K562 (cell line): ENCODE results near the gene FN3KRP. TPM values are rescaled to one million over a fixed set of nuclear protein-coding genes. Genes with fewer than 3 reads are reported as not detected.

Source experiments
- ATAC-seq: fragments of 200-7000 bp; cut with Tn5 transposase; 3 replicates; pipeline ENCODE4 v1.9.1; 2020; ENCODE audit warnings: moderate library complexity
- BruUV-seq: library from RNA; stranded (reverse); fragments of 400-500 nt; replicated peaks from 2 replicates; lab custom pipeline; 2021; lab: Mats Ljungman, UMichigan
- CTCF ChIA-PET: fragments of 300-600 bp; formaldehyde crosslinking; extraction: SDS; loops from one replicate; lab custom pipeline; 2021; ENCODE audit warnings: low intra/inter-chr PET ratio; lab: Yijun Ruan, JAX
- POLR2A ChIA-PET: fragments of 300-600, 350-650 bp; sonication (Branson Sonifier 250); formaldehyde crosslinking; extraction: SDS; loops from one replicate; lab custom pipeline; 2021; ENCODE audit warnings: antibody characterized with exemption, inconsistent platforms; lab: Yijun Ruan, JAX
- DNase-seq, 4 experiments: peaks; one replicate each; pipeline versions ENCODE4 v3.0.0 to v3.0.0-alpha.2; 2011 to 2018; ENCODE audit warnings: low spot score in 3 of 4, mixed read lengths in 3 of 4; ENCODE audit errors: extremely low read depth in 1 of 4
- FAIRE-seq: peaks from 2 replicates; lab custom pipeline; 2011; peaks lifted over from hg19 to GRCh38; lab: Jason Lieb, UNC
- H2AFZ ChIP-seq: 2 replicates; pipeline ENCODE4 v1.6.0; 2011; ENCODE audit warnings: low read depth, low read length, control low read depth, inconsistent platforms
- H3K27ac ChIP-seq: fragments of 200-600 bp; 3 replicates; pipeline ENCODE4 v1.8.0; 2011; ENCODE audit warnings: low read depth, mild to moderate bottlenecking, control low read depth, inconsistent platforms, low read length, moderate library complexity, mixed read lengths; ENCODE audit errors: extremely low read depth
- H3K27me3 ChIP-seq, 2 experiments: fragments of 300-600 bp in 1 of 2; 2 replicates in 1 of 2; 3 replicates in 1 of 2; pipeline versions ENCODE4 v1.6.0 to v1.8.0; 2011; ENCODE audit warnings: inconsistent platforms in 2 of 2, low read length in 2 of 2, mild to moderate bottlenecking in 1 of 2, mixed read lengths in 1 of 2, moderate library complexity in 1 of 2; ENCODE audit not compliant: control insufficient read depth in 2 of 2, insufficient read depth in 2 of 2
- H3K36me3 ChIP-seq: fragments of 300-600 bp; 3 replicates; pipeline ENCODE4 v1.8.0; 2011; ENCODE audit warnings: mild to moderate bottlenecking, low read length, inconsistent platforms; ENCODE audit not compliant: control insufficient read depth, insufficient read depth
- H3K4me1 ChIP-seq, 2 experiments: fragments of 200-600 bp in 1 of 2; replicated peaks in 1 of 2; 2 replicates in 1 of 2; 3 replicates in 1 of 2; pipeline versions ENCODE4 v1.5.1 to v1.8.0; 2011; ENCODE audit warnings: inconsistent platforms in 2 of 2, low read length in 2 of 2, mild to moderate bottlenecking in 1 of 2, mixed read lengths in 1 of 2, moderate library complexity in 1 of 2; ENCODE audit not compliant: control insufficient read depth in 2 of 2, insufficient read depth in 2 of 2
- H3K4me2 ChIP-seq: 2 replicates; pipeline ENCODE4 v1.6.1; 2011; ENCODE audit warnings: low read length, control low read depth, inconsistent platforms, mixed read lengths; ENCODE audit not compliant: insufficient read depth
- H3K4me3 ChIP-seq: fragments of 200-600 bp; sonication (generic), shearing (Covaris generic); 2 replicates; pipeline ENCODE4 v1.5.1; 2016; ENCODE audit warnings: control low read depth, inconsistent platforms
- H3K79me2 ChIP-seq: fragments of 200-600 bp; 3 replicates; pipeline ENCODE4 v1.8.0; 2011; ENCODE audit warnings: low read length, inconsistent platforms; ENCODE audit not compliant: control insufficient read depth, insufficient read depth
- H3K9ac ChIP-seq, 2 experiments: 2 replicates each; pipeline versions ENCODE4 v1.6.0 to v1.6.1; 2011; ENCODE audit warnings: low read depth in 2 of 2, low read length in 2 of 2, control low read depth in 1 of 2, inconsistent platforms in 1 of 2, mild to moderate bottlenecking in 1 of 2, mixed read lengths in 1 of 2; ENCODE audit not compliant: insufficient read depth in 1 of 2
- H3K9me1 ChIP-seq: one replicate; pipeline ENCODE4 v1.6.0; 2011; ENCODE audit warnings: inconsistent platforms, mild to moderate bottlenecking, low read length, moderate library complexity; ENCODE audit not compliant: control insufficient read depth, insufficient read depth
- H3K9me3 ChIP-seq: replicated peaks from 2 replicates; pipeline ENCODE4 v1.5.1; 2011; ENCODE audit warnings: low read depth, low read length, inconsistent platforms; ENCODE audit not compliant: control insufficient read depth, insufficient read depth
- H4K20me1 ChIP-seq: replicated peaks from 2 replicates; pipeline ENCODE4 v1.6.1; 2011; ENCODE audit warnings: low read length, inconsistent platforms, mixed read lengths; ENCODE audit not compliant: control insufficient read depth, insufficient read depth
- NBN ChIP-seq: fragments of 450-650 bp; IDR thresholded peaks from 2 replicates; pipeline ENCODE4 v1.6.1; 2016; ENCODE audit warnings: low read depth, mild to moderate bottlenecking
- PHB ChIP-seq: fragments of 250-450 bp; sonication (Bioruptor Pico); IDR thresholded peaks from 2 replicates; pipeline ENCODE4 v1.5.0; 2021
- PRPF4 ChIP-seq: fragments of 200-400 bp; formaldehyde crosslinking; IDR thresholded peaks from one replicate; pipeline ENCODE4 v1.6.1; 2017; ENCODE audit warnings: low read length, low read depth, mild to moderate bottlenecking; ENCODE audit not compliant: insufficient read depth, poor library complexity, severe bottlenecking
- RCOR1 ChIP-seq, 2 experiments: IDR thresholded peaks; 2 replicates each; pipeline ENCODE4 v1.6.1; 2012; ENCODE audit warnings: low read depth in 2 of 2, low read length in 2 of 2, borderline replicate concordance in 1 of 2, improper control_type of control experiment in 1 of 2
- ZNF407 ChIP-seq: fragments of 450-650 bp; IDR thresholded peaks from 2 replicates; pipeline ENCODE4 v1.6.1; 2016; ENCODE audit warnings: low read depth
- ZNF707 ChIP-seq: fragments of 250-450 bp; sonication (Bioruptor Pico); conservative IDR thresholded peaks from 2 replicates; pipeline ENCODE4 v1.8.0; 2022; ENCODE audit warnings: inconsistent platforms, mild to moderate bottlenecking, moderate library complexity
- WGBS: fragments of 100-300 bp; shearing (Covaris generic); methylation state at CpG from one replicate; pipeline ENCODE4 v1.1.6; 2016; ENCODE audit warnings: low coverage, mixed read lengths; ENCODE audit not compliant: insufficient coverage; ENCODE audit errors: missing lambda C conversion rate; 5-methylcytosine and 5-hydroxymethylcytosine counted together
- in situ Hi-C: fragments of 300-500 bp; cut with MboI; formaldehyde crosslinking; loops from 4 replicates; pipeline ENCODE4 v1.15.0; 2018; ENCODE audit warnings: inconsistent platforms, mixed read lengths
- intact Hi-C: fragments of 100-400 bp; cut with micrococcal nuclease; formaldehyde crosslinking; loops from 2 replicates; pipeline ENCODE4 v1.14.2; 2022
- polyA plus RNA-seq, 8 experiments: library from polyadenylated mRNA; depleted of rRNA in 4 of 8; stranded (reverse) in 5 of 8; unstranded in 3 of 8; fragments of >200 nt; fragmentation: Nextera tagmentation in 2 of 8; fragmentation: Illumina TruSeq in 1 of 8; extraction: Ambion mirVana in 2 of 8; extraction: Trizol in 1 of 8; gene quantifications; 2 replicates each; pipeline versions ENCODE4 v1.2.1 to v1.2.3, GENCODE V29; 2011 to 2014; ENCODE audit warnings: inconsistent platforms in 1 of 8, missing spikeins in 1 of 8
- total RNA-seq, 7 experiments: library from RNA; depleted of rRNA in 6 of 7; stranded (reverse); fragments of >200 nt in 6 of 7; fragmentation: Illumina TruSeq in 2 of 7; extraction: Trizol in 2 of 7; gene quantifications; 2 replicates each; pipeline versions ENCODE4 v1.2.1 to v1.2.3, GENCODE V29; 2011 to 2021; ENCODE audit warnings: low replicate concordance in 1 of 7
- TF ChIP-seq, protein P1 (sequence below): fragments of 450-650 bp; IDR thresholded peaks from 2 replicates; pipeline ENCODE4 v1.6.1; 2018; ENCODE audit not compliant: partially characterized antibody

Gene FN3KRP
- total and polyA plus RNA-seq, 9 of the 15 experiments (the other 6 are each of a cell fraction or from before 2014, with no cell fraction given) = 2.0 to 32.1 (median 24.9) TPM

DNA sequence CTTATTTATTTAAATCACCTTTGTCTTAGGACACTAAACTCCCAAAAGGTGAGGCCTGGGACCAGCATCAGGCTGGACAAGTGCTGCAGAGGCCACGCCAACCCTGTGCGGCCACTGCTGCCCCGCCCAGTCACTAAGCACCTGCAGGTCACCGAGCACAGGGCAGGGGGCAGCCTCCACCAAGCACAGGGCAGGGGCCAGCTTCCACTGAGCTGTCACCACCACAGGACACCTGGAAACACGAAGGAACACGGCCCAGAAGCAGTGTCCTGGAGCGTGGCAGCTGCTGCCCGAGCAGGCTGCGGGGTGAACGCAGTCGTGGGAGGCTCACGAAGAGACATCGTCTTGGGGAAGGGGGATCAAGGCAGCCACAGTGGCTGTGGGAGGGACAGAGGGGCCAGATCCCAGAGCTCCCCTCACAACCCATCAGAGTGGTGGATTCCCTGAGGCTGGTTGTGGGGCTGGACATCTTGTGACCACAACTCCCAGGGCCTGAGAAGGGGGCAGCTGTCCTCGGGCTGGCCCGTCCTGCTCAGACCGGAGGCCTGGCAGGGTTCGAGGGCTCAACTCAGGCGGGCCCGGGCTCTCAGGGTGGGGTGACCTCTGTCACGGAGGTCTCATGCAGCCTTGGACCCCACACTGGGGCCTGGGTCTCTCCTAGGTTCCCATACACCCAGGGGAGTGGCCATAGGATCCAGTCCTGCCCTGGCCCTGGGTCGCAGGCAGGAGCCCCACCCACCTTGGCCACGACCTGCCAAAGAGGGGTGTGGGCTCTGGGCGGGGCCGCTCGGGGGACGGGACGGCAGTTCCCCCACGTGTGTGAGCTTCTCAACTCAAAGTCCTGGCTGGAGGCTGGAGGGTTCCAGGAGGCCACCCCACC, 36.7 kb upstream of the FN3KRP start:
- ATAC-seq = peak; percentile 86
- Histone ChIP-seq H2AFZ (no peak overlapping the region), H3K9me1 (no peaks in the 10 kb centered on the region), H3K27me3 (peaks cover 4 to 26% of the 10 kb centered on the region in 2 experiments; a peak in 3 of 5 replicates), H3K9ac (peak overlapping the region in 1 of 2 experiments; percentile 58; a peak in 1 of 4 replicates), H3K36me3 (no peaks in the 10 kb centered on the region), H3K4me1 (peaks cover 0 to 21% of the 10 kb centered on the region in 2 experiments; a peak in 2 of 5 replicates), H3K9me3 (peaks cover 13% of the 10 kb centered on the region), H3K4me3 (no peak overlapping the region), H3K4me2 (no peak overlapping the region), H3K79me2 (no peaks in the 10 kb centered on the region), H3K27ac (no peak overlapping the region), H4K20me1 (no peaks in the 10 kb centered on the region)
- no peak for FAIRE-seq
- CTCF ChIA-PET = no interaction called here
- POLR2A ChIA-PET = interaction anchor here (0.8 kb wide), 1 partner anchor 8 kb away, joined by 5 read pairs; no protein-coding TSS in a partner anchor
- no peak for DNase-seq
- in situ Hi-C loops (no loop called here), intact Hi-C loops (no loop called here)
- BruUV-seq = no TSS peak
- 29% methylated on average over 23 of the region's 28 CpGs for WGBS
- no peak for TF ChIP-seq ZNF407
- TF ChIP-seq PRPF4 = no peak
- no peak for TF ChIP-seq RCOR1 (IDR thresholded peaks at IDR 0.05; ENCODE audit: borderline replicate concordance in 1 of 2, low read depth in 2 of 2, low read length in 2 of 2)
- TF ChIP-seq, protein P1, sequence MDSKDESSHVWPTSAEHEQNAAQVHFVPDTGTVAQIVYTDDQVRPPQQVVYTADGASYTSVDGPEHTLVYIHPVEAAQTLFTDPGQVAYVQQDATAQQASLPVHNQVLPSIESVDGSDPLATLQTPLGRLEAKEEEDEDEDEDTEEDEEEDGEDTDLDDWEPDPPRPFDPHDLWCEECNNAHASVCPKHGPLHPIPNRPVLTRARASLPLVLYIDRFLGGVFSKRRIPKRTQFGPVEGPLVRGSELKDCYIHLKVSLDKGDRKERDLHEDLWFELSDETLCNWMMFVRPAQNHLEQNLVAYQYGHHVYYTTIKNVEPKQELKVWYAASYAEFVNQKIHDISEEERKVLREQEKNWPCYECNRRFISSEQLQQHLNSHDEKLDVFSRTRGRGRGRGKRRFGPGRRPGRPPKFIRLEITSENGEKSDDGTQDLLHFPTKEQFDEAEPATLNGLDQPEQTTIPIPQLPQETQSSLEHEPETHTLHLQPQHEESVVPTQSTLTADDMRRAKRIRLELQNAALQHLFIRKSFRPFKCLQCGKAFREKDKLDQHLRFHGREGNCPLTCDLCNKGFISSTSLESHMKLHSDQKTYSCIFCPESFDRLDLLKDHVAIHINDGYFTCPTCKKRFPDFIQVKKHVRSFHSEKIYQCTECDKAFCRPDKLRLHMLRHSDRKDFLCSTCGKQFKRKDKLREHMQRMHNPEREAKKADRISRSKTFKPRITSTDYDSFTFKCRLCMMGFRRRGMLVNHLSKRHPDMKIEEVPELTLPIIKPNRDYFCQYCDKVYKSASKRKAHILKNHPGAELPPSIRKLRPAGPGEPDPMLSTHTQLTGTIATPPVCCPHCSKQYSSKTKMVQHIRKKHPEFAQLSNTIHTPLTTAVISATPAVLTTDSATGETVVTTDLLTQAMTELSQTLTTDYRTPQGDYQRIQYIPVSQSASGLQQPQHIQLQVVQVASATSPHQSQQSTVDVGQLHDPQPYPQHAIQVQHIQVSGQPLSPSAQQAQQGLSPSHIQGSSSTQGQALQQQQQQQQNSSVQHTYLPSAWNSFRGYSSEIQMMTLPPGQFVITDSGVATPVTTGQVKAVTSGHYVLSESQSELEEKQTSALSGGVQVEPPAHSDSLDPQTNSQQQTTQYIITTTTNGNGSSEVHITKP = peak; percentile 28
- no peak for TF ChIP-seq PHB
- TF ChIP-seq NBN = no peak
- TF ChIP-seq ZNF707 = no peak
